Right atrium auricular region (tissue), 2 donors: ENCODE measurements around the gene IKZF1. TPM values are rescaled to one million over a fixed set of nuclear protein-coding genes. Genes with fewer than 3 reads are reported as not detected.

Experiments used
- DNase-seq: peaks from one replicate; pipeline ENCODE4 v3.0.0-alpha.2; 2019; ENCODE audit warnings: low spot score
- H3K27ac ChIP-seq, 2 donors: fragments of 200-600 bp; sonication (generic); 1 replicate in 1 of 2; 2 replicates in 1 of 2; pipeline ENCODE4 v1.5.1; 2016 to 2019
- H3K27me3 ChIP-seq, 2 donors: fragments of 200-600 bp; sonication (generic); one replicate each; pipeline versions ENCODE4 v1.5.1 to v1.6.0; 2017 to 2019
- H3K36me3 ChIP-seq: fragments of 200-600 bp; sonication (generic); one replicate; pipeline ENCODE4 v1.5.1; 2016
- H3K4me1 ChIP-seq, 2 donors: fragments of 200-600 bp; sonication (generic); one replicate each; pipeline versions ENCODE4 v1.5.1 to v1.6.0; 2017 to 2019
- H3K4me3 ChIP-seq, 2 donors: fragments of 200-600 bp; sonication (generic); 1 replicate in 1 of 2; 2 replicates in 1 of 2; pipeline ENCODE4 v1.5.1; 2017 to 2019; ENCODE audit warnings: mild to moderate bottlenecking in 1 of 2, moderate library complexity in 1 of 2
- H3K9me3 ChIP-seq, 2 donors: fragments of 200-600 bp; sonication (generic); one replicate each; pipeline ENCODE4 v1.5.1; 2019
- CTCF ChIP-seq, 2 donors: fragments of 200-600 bp; sonication (generic); IDR thresholded peaks; one replicate each; pipeline ENCODE4 v1.5.1; 2019; ENCODE audit warnings: antibody characterized with exemption in 2 of 2
- total RNA-seq, 2 donors: library from RNA; depleted of rRNA; stranded (reverse); fragments of >200 nt; gene quantifications; one replicate each; pipeline ENCODE4 v1.1.0, GENCODE V29; 2016

Gene IKZF1
- total RNA-seq, 2 donors from 2014 or later, result 1.7 to 9.7 TPM

GRCh38 chr7:50423860-50424259 lies 119.3 kb downstream of the IKZF1 start:
- H3K4me1 ChIP-seq, result no peaks in the 10 kb centered on the region
- no peak overlapping the region for H3K27ac ChIP-seq
- no peak for DNase-seq
- H3K4me3 ChIP-seq, result no peak overlapping the region
- no peaks in the 10 kb centered on the region for H3K27me3 ChIP-seq
- no peaks in the 10 kb centered on the region for H3K36me3 ChIP-seq
- no peaks in the 10 kb centered on the region for H3K9me3 ChIP-seq
- no peak for TF ChIP-seq CTCF (IDR thresholded peaks at IDR 0.05)

GRCh38 chr7:50425318-50425717 lies 120.8 kb downstream of the IKZF1 start:
- Histone ChIP-seq H3K27ac (no peak overlapping the region), H3K27me3 (no peaks in the 10 kb centered on the region), H3K4me3 (no peak overlapping the region), H3K4me1 (no peaks in the 10 kb centered on the region), H3K36me3 (no peaks in the 10 kb centered on the region), H3K9me3 (no peaks in the 10 kb centered on the region)
- TF ChIP-seq CTCF (IDR thresholded peaks at IDR 0.05), result no peak
- no peak for DNase-seq

- H3K4me1 ChIP-seq, result no peaks in the 10 kb centered on the region
- no peak for TF ChIP-seq CTCF (IDR thresholded peaks at IDR 0.05)
- no peaks in the 10 kb centered on the region for H3K36me3 ChIP-seq
- H3K4me3 ChIP-seq, result no peak overlapping the region
- H3K27me3 ChIP-seq, result no peaks in the 10 kb centered on the region
- no peak for DNase-seq
- H3K27ac ChIP-seq, result no peak overlapping the region
- H3K9me3 ChIP-seq, result no peaks in the 10 kb centered on the region
Observed at GRCh38 chr7:50426280-50427045, 121.9 kb downstream of the IKZF1 start.

GRCh38 chr7:50427518-50427917 lies 123.0 kb downstream of the IKZF1 start:
- DNase-seq, result no peak
- H3K9me3 ChIP-seq, result no peaks in the 10 kb centered on the region
- no peak for TF ChIP-seq CTCF (IDR thresholded peaks at IDR 0.05)

GRCh38 chr7:50428911-50429310 lies 124.4 kb downstream of the IKZF1 start:
- no peak for TF ChIP-seq CTCF (IDR thresholded peaks at IDR 0.05)
- DNase-seq, result no peak

More at GRCh38 chr7:50427518-50427917, 123.0 kb downstream of the IKZF1 start:
- Histone ChIP-seq H3K27ac (no peak overlapping the region), H3K36me3 (no peaks in the 10 kb centered on the region), H3K4me1 (no peaks in the 10 kb centered on the region), H3K27me3 (no peaks in the 10 kb centered on the region), H3K4me3 (no peak overlapping the region)

GRCh38 chr7:50431316-50431715 lies 126.8 kb downstream of the IKZF1 start:
- Histone ChIP-seq H3K4me3 (no peak overlapping the region), H3K36me3 (no peaks in the 10 kb centered on the region), H3K27ac (no peak overlapping the region), H3K27me3 (no peaks in the 10 kb centered on the region), H3K9me3 (no peaks in the 10 kb centered on the region), H3K4me1 (no peaks in the 10 kb centered on the region)
- no peak for TF ChIP-seq CTCF (IDR thresholded peaks at IDR 0.05)
- DNase-seq, result no peak

More at GRCh38 chr7:50428911-50429310, 124.4 kb downstream of the IKZF1 start:
- no peak overlapping the region for H3K4me3 ChIP-seq
- H3K9me3 ChIP-seq, result no peaks in the 10 kb centered on the region
- H3K27me3 ChIP-seq, result no peaks in the 10 kb centered on the region
- no peaks in the 10 kb centered on the region for H3K36me3 ChIP-seq
- H3K4me1 ChIP-seq, result no peaks in the 10 kb centered on the region
- H3K27ac ChIP-seq, result no peak overlapping the region
